HG03196 (cell line): ENCODE data around the gene NKX6-1.

Source experiments
- ATAC-seq: cut with Tn5 transposase; IDR thresholded peaks from one replicate; pipeline ENCODE4 v1.9.1; 2021; ENCODE audit not compliant: unreplicated experiment

NKX6-1 gene

DNA sequence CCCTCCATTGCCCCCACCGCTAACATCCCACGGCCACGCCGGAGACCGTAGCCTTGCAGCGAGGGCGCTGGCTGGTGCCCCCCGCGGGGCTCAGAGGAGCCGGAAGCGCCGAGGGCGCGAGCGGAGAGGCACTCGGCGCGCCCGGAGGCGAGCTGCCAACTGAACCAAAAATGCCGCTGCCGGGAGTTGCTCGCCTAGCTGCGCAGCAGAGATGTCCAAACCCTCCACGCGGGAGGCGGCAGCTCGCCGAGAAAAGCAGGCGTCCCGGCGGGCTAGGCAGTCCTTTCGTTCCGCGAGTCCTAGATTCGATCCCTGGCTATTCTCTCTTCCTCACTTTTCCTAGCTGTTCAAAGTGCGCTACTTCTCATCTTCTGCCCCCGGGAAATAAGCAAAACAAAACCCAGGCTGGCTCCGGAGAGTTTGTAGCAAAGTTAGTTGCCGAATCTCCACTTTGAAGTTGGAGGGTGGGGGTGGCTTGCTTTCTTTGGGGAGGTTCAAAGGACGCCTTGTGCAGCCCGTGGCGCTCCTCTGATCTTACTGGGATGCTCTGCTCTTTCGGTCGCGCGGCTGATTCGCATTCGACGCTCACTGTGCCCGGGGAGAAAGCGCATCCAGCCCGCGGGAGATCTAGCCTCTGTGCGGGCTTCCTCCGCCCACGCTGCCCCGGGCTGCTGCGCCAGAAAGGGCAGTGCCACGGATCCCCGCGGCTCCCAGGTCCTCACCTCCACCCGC is 723 bp downstream of the NKX6-1 start:
- no peak for ATAC-seq

DNA sequence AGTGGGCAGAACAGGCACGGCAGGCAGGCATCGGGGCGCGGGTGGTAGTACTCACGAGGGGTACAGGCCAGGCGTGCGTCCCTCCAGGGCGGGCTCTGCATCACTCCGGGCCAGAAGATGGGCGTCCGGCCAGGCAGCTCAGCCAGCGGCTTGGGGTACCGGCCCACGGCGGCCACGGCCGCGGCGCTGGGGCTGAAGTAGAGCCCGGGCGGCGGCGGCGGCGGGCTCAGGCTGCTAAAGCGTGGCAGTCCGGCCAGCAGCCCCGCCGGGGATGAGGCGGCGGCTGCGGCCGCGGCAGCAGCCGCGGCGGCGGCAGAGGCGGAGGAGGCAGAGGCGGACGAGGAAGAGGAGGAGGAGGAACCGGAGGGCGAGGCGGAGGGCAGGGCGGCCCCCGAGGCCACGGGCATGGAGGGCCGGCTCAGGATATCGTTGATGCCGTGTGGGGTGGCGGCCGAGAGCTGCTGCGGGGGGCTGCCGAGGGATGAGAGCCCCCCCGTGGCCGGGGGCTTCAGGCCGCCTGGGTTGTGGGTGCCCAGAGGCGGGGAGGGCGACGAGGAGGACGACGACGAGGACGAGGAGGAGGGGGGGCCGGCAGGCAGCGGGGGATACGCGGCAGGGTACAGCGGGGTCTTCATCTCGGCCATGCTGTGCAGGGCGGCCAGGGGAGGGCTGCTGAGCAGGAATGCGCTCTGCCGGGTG is 1.4 kb downstream of the NKX6-1 start:
- ATAC-seq = no peak

DNA sequence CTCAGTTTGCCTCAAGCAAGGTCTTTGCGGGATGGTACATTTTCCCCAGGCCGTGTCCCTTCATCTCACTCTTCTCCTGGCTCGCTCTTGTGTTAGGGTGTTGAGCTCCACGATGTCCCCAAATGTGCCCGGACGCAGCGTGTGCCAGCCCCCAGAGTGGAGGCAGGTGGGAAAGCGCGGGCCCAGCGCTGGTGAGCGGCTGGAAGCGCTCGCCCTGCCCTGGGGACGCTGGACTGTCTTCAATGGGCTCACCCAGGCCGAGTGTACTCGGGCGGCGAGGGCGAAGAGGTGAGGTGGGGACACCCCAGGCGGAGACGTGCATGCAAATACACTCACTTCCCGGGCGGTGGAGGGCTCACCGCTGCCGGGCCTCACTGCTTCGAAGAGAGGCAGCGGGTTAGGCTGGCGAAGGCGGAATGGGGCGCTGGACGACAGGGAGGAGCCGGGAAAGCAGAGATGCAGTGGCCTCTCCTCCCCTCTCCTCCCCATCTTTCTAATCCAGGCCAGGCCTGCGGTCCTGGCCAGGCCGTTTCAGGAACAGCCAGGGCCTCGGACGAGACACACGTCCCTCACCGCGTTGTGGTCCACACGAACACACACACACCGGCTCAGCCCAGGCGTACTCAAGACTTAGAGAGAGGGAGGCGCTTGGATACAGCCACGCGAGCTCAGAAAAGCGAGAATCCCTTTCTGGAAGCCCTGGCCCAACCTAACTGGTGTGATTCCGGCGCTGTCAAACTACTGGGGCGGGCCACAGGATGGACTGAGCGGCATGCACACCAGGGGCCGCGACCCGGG is 2.2 kb downstream of the NKX6-1 start:
- ATAC-seq = no peak

DNA sequence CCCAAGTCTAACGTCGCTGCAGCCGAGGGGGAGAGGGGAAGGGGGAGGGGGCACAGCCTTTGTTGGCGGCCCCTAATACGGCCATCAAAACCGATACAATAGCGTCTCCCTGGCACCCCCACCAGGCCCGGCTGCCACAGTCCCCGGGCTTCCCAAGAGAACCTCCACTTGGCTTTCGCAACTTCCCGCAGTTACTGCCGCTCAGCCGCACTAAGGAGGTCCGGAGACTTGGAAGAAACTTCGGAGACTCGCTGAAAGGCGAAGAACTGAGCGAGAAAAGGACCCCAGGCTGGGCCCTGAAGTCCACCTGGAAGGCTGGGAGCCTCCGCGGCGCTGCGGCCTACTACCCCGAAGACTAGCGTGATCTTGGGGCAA is 2.8 kb downstream of the NKX6-1 start:
- ATAC-seq = no peak

DNA sequence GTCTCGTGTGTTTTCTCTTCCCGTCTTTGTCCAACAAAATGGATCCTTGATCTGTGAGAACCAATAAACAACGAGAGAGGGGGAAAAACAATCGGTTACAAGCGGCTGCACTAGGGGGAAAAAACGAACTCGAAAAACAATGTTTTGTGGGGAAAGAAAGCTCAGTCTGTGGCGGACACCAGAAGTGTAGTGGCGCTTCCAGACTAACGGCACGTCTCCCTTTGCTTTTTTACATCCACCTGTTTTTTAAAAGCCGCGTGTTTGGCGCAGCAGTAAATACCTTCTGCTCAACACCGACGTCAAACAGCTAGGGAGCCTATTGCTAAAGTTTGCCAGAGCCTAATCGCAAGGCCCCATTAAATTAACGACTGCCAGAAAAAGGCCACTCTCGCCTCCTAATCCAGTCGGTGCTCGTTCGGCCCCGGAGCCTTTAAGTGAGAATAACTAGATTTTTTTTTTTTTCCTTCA is 3.3 kb downstream of the NKX6-1 start:
- no peak for ATAC-seq

DNA sequence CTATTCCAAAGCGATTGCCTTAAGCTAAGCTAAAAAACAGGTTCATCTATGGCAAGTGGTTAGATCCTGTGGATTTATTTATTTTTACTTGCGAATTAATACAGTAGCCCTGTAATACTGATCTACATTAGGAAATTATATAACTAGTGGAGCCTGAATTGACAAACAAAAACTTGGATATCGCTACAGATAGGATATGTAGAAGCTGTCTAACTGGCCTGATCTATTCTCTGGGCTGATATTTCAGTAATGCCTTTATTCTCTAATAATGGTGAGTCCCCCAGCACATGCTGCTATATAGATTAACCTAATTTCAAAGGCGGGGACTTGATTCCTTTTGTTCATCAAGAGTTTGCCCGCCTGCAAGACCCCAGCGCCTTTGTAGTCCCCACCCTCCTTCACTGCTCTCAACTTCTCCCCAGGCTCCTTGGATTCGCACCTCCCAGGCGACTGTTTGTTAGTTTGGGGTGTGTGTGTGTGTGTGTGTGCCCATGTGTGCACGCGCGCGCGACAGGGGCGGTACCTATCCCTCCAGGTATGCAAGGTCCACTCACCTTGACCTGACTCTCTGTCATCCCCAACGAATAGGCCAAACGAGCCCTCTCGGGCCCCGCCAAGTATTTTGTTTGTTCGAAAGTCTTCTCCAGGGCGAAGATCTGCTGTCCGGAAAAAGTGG is 3.8 kb downstream of the NKX6-1 start:
- ATAC-seq = no peak

DNA sequence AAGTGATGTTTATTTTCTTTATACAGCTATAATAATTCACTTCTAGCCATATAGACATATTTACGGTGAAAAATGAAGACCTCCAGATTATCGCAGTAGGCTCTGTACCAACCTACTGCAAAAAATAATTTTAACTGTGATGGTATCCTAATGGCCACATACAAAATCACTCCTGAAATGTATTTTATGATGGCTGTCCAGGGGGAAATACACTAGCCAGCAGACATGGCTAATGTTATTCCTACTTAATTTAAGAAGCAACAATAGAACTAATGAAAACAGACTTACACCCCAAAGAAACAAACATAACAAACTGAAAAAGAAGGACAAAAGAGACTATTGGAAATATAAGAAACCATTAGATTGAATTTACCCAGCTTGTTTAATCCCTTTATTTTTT is 4.6 kb downstream of the NKX6-1 start:
- no peak for ATAC-seq

DNA sequence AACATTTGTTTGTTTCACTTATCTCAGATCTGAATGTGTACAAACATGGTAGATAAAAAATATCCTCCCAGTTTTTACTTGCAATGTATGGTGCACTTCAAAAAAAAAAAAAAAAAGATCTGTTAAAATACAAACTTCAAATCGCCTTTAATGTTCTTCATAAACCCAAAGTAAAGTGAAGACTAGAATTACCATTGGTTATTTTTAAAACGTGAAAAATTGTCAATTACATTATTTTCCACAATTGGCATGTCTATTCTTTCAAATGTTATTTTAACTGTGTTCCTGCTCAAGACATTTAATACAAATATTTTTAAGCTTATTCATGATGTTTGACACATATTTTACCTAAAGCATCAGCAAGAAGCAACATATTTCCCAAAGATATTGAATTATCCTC is 5.0 kb downstream of the NKX6-1 start:
- ATAC-seq = no peak

DNA sequence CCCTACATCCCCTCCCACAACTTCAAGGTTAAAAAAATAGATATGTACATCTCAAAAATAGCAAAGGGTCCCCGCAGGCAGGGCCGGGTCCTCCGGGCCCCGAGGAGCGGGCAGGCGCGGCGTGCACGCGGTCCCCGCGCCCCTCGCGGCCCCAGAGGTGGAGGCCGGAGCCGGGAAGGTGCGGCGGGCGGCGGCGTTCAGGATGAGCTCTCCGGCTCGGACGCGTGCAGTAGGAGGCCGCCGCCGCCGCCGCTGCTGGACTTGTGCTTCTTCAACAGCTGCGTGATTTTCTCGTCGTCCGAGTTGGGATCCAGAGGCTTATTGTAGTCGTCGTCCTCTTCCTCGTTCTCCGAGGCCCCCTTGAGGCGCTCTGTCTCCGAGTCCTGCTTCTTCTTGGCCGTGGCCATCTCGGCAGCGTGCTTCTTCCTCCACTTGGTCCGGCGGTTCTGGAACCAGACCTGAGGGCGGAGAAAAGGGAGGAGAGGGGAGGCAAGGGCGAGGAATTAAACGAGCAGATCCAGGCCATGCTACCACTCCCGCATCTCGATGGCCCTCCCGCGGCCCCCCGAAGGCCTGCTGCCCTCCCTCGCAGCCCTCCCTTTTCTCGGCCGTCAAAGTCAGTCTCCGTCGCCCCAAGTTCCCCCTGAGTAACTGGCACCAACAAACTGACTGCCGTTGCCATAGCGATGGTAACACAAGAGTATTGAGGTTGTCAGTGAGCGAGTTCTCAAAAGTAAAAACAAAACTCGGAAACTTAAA is 5.8 kb downstream of the NKX6-1 start:
- no peak for ATAC-seq

DNA sequence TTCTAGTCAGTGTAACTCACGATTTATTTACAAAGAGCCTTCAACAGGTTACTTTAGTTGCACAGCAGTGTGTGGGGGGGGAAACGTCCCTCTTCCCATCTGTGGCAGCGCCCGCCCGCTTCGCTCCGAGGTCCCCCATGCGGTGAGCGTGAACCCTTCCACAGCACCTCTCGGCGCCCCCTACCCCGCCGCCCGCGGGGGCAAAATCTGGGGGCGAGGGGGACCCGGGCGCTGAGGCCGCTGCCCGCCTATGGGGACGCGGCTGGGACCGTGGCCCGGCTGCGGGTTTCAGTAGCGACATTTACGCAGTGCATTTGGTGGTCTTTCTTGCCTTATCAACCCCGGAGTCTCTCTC is 6.4 kb downstream of the NKX6-1 start:
- ATAC-seq = no peak

DNA sequence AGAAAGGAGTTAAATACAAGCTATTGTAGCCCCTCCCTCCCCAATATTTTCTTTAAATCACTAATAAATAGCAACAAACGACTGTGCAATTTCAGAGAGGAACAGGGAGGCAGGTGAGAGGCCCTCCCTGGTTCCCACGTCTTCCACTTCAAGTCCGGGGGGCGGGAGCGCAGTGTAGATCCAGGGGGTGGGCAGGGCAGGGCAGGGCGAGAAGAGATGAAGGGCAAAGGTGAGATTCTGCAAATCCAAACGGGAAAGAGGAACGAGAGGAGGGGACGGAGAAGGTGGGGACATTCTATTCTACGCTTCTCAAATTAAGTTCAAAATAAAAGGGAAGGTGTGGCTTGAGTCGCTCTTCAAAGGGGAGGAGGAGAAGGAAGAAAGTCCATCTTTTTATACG is 6.8 kb downstream of the NKX6-1 start:
- no peak for ATAC-seq

DNA sequence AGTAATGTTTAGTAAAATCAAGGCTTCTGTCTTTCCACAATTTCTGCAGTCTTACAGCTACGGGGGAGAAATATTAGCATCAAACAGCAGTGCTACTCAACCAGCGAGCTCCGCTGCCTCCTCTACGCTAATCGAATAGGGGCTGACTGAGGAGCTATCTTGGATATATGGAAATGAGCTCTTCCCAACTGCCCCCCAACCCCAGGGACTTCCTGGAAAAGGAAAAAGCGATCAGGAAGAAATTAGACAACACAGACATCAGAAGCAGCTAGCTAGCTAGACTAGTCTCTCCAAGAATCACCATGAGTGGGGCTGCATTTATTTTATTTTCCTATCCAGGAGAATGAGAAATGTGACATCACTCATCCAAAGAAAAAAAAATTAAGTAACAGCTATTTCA is 7.6 kb downstream of the NKX6-1 start:
- no peak for ATAC-seq

DNA sequence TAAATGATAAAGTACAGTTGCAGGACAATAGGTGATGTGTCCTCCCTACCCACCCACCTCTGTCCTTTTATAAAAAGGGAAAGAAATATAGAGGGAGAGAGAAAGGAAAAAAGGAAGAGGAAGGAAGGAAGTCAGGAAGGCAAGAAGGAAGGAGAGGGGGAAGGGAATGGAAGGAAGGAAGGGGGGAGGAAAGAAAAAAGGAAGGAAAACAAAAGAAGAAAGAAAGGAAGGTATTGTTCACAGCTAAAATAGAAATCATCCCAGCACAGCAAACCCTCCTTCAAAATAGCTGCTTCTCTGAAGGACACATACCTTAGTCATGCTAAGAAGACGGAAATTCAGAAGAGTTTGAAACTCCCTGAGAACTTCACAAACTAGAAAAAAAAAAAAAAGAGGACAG is 8.4 kb downstream of the NKX6-1 start:
- ATAC-seq = no peak

DNA sequence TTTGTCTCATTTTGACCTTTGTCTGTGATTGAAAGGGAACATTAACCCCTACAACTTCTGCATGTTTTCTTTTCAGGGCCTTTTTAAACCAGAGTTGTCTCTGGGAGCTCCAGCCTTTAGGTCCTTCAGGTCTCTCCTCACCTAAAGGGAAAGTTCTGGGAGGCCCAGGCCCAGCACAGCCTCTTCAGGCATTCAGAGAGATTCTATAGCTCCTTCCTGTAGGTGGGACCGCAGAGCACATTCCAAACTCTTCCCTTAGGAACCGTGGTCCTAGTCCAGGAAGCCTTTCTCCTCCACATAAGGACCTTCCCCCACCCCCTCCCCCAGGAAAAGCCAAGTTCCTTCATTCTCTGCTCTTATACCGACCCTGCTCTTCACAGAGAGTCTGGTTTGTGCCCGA is 14.9 kb downstream of the NKX6-1 start:
- ATAC-seq = no peak

DNA sequence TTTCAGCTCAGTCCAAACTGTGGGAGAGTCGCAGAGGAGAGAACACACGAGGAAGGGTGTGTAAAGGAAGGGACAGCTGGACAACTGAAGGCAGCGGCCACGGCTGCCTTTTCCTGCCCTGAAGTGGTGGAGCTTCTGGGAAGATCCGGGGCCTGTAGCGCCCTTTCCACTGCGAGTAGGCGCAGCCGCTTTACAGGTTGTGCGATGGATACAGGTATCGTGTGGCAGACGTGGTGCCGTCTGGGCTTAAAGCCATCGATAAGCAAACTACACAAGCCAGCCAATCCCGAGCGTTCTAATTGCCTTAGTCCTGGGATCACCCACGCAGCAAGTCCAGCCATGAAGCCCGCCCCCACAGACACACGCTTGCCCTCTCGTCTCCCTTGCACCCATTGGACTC is 15.4 kb downstream of the NKX6-1 start:
- ATAC-seq = no peak

DNA sequence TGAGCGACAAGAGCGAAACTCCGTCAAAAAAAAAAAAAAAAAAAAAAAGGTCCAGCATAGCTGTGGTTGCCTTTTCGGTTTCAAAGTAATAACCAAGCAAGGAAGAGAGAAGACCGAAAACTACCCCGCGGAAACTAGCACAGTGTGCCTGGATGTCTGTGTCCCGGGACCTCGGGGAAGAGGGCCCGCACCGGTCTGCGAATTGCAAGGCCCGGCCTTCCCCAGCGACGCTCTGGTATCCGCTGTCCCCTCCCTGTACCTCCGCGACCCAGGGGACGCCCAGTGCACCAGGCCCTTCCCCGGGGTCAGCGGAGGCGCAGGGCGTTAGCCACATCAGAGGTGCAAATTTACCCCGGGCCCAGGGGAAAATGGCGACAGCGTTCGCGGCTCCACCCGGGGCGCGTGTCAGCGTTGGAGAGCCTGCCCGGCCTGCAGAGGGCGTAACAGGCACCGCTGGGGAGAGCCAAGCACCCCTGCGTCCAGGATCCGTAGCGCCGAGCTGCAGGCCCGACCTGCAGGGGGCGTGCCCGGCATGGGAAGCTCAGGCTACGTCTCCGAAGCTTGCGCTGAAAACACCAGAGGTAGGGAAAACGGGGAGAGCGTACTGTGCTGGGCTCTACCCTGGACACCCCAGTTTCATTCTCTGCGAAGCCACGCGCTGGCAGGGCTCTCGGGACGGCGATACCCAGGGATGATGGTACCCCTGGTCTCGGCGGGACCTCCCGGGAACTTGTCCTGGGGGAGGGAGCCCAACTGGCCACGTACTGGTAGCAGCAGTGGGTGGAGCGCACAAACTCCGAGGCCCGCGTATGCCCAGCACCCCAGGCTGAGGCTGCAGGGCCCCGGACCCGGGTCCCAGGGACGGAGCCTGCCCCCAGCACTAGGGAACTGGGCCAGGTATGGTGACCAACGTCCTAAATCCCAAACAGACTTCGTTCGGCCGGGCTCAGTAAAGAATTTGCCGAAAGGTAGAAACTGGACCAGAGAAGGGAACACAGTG is 16.2 kb downstream of the NKX6-1 start:
- no peak for ATAC-seq

DNA sequence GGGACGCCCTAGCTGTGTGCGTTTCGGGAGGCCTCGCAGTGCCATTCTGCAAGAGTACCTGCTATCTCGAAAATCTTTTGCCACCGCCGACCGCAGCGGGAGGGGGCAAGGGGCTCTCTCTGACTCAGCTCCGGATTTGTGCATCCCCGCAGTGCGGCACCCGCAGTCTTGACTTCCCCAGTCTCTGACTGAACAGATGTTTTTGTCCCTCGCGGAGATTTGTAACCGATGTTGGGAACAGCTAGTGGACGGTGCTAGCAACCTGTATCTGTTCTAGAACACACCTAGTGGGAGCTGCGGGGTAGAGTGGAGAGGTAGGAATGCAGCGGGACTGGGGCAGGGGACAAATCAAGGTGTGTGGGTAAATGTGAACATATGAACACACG is 17.2 kb downstream of the NKX6-1 start:
- ATAC-seq = no peak

DNA sequence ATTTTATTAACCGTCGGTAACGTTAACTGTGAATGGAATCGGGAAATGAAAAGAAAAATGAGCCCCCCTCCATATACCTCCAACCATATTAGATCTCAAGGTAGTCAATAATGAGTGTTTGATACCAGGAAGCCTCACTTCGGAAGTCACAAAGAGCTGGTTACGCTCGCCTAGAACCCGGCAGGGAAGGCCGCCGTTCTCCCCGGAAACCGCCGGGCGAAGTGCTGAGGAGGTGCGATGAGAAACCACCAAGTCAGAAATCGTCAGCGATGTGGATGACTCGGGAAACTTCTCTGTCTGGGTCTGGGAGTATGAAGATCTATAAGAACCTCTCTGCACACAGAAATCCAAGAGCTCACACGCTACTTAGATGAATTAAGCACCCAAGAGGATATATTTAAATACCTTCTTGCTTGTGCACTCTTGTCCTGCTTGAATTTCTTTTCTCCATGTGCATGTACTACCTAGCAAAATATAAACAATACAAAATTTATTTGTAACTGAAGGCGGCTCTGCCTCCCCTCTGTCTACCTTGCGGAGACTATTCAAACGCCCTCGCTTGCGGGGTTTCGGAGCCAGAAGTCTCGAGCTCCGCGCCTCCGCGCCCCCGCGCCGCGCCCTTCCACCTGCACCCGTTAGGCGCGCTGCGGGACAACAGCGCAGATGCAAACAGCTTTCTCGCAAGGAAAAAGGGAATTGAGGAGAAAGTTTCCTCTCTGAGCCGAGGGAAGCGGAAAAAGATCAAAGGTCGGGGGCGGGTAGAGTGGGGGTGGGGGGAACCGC is 17.8 kb downstream of the NKX6-1 start:
- ATAC-seq = no peak

DNA sequence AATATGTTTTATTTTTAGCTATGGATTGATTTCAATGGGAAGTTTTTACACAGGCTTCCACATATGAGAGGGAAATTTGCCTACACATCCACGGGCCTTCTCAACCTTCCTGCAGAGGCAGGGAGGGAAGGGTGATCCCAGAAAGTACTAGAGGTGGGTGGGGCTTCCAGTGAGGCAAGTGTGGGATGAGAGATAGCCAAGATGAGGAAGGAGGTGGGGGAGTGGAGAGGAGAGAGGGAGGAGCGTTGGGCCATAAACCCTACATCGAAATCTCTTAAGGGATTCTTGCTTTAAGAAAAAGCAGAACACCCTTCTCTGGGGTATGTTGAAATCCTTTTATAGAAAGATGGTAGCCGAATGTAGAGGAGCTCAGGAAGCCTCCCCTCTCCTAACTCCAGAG is 19.0 kb downstream of the NKX6-1 start:
- no peak for ATAC-seq
